ENCODE results near the gene TNFSF9. TPM values are rescaled to one million over a fixed set of nuclear protein-coding genes. Genes with fewer than 3 reads are reported as not detected.

TNFSF9 gene
- polyA plus RNA-seq, 2 of the 4 experiments (the other 2 are of a cell fraction): 6.3 to 15.9 TPM

DNA sequence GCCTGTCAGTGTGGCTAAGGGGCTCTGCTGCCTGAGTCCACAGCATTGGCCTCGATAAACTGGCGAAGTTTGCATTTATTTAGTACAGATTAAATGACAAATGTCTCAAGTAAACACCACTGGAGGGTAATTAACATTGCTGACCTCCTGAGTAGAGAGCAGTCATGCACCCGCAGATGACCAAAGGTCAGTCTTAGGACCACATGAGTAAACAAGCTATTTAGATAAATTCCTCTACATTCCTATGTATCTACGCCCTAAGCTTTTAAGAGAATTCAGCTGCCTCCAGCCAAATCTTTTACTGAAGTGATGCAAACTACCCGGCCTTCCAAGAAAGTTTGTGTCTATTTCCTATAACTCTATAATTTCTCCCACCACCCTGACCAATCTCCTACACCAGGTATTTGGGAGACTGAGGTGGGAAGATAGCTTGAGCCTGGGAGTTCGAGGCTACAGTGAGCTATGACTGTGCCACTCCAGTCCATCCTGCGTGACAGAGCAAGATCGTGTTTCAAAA, 37.2 kb downstream of the TNFSF9 start:
- FAIRE-seq (no peak), ATAC-seq (peak in 1 of 2 experiments; percentile 63; a peak in 4 of 6 replicates), DNase-seq (ENCODE audit: low read depth in 1 of 2, low spot score in 1 of 2) (peak in 1 of 2 experiments; percentile 59)
- Histone ChIP-seq H3K4me3 (no peak overlapping the region), H3K27ac (peak overlapping the region; percentile 50 to 59), H3K4me1 (peaks cover 16% of the 10 kb centered on the region), H3K4me2 (peak overlapping the region; percentile 68), H3K9me3 (peaks cover 12% of the 10 kb centered on the region)
- ChIA-PET CTCF (interaction anchor here (1.6 kb wide), 1 partner anchor 16 kb away, joined by 4 read pairs; no protein-coding TSS in a partner anchor), POLR2A (no interaction called here)
- WGBS (ENCODE audit: missing lambda C conversion rate): 7% methylated on average over 8 of the region's 8 CpGs
- TF ChIP-seq GATA3 (IDR thresholded peaks at IDR 0.05; ENCODE audit: borderline replicate concordance): peak; percentile 52; the same call in 1 of the 2 replicates
- TF ChIP-seq POLR2AphosphoS2 (conservative IDR thresholded peaks at IDR 0.05; ENCODE audit: low read length): no peak
- 0 out of 5 replicates have a peak, but pooled peaks of 1 of the 2 experiments have one; percentile 35 for TF ChIP-seq JUN (IDR thresholded peaks at IDR 0.05)
- TF ChIP-seq, protein P1, sequence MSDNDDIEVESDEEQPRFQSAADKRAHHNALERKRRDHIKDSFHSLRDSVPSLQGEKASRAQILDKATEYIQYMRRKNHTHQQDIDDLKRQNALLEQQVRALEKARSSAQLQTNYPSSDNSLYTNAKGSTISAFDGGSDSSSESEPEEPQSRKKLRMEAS (IDR thresholded peaks at IDR 0.05): no peak
- peak in 1 of 2 experiments; percentile 49; a peak in 1 of 5 replicates for TF ChIP-seq EP300 (IDR thresholded peaks at IDR 0.05)
- TF ChIP-seq FOSL2 (IDR thresholded peaks at IDR 0.05): no peak
- 0 out of 2 replicates have a peak, but pooled peaks have one; percentile 27 for TF ChIP-seq FOSL2 (CRISPR knock-in tag; IDR thresholded peaks at IDR 0.05)
- no peak for TF ChIP-seq TFCP2L1 (CRISPR knock-in tag; IDR thresholded peaks at IDR 0.05)

- FAIRE-seq (no peak), ATAC-seq (no peak), DNase-seq (ENCODE audit: low read depth in 1 of 2, low spot score in 1 of 2) (no peak)
- Histone ChIP-seq H3K9me3 (peaks cover 12% of the 10 kb centered on the region), H3K27ac (peak overlapping the region; percentile 50 to 59), H3K4me2 (peak overlapping the region; percentile 68), H3K4me1 (peaks cover 16% of the 10 kb centered on the region), H3K4me3 (no peak overlapping the region)
- WGBS (ENCODE audit: missing lambda C conversion rate): 45% methylated on average over 3 of the region's 3 CpGs
- ChIA-PET CTCF (interaction anchor here (1.1 to 1.5 kb wide), 2 partner anchors 17 to 64 kb away, joined by 3 to 5 read pairs; no protein-coding TSS in a partner anchor), POLR2A (interaction anchor here (0.6 to 1.5 kb wide), 2 partner anchors 12 to 38 kb away, joined by 3 read pairs; partner anchors contain the start of gene TNFSF9)
- TF ChIP-seq HDAC2 (IDR thresholded peaks at IDR 0.05) (no peak), ZSCAN20 (CRISPR knock-in tag; IDR thresholded peaks at IDR 0.05) (no peak)
- TF ChIP-seq, protein P2, sequence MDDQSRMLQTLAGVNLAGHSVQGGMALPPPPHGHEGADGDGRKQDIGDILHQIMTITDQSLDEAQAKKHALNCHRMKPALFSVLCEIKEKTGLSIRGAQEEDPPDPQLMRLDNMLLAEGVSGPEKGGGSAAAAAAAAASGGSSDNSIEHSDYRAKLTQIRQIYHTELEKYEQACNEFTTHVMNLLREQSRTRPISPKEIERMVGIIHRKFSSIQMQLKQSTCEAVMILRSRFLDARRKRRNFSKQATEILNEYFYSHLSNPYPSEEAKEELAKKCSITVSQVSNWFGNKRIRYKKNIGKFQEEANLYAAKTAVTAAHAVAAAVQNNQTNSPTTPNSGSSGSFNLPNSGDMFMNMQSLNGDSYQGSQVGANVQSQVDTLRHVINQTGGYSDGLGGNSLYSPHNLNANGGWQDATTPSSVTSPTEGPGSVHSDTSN (IDR thresholded peaks at IDR 0.05): no peak
Measured at GRCh38 chr19:6568816-6569215, 38.0 kb downstream of the TNFSF9 start.

DNA sequence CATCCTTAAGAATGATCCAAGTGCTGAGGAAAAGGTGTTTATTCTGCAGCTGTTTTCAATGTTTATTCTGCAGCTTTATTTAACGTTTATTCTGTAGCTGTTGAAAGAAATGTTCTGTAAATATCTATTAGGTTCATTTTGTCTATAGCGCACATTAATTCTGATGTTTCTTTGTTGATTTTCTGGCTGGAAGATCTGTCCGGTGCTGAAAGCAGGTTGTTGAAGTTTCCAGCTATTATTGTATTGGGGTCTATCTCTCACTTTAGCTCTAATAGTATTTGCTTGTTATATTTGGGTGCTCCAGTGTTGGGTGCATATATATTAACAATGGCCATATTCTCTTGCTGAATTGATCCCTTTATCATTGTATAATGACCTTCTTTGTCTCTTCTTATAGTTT, 39.9 kb downstream of the TNFSF9 start:
- DNase-seq (ENCODE audit: low read depth in 1 of 2, low spot score in 1 of 2) (no peak), FAIRE-seq (no peak), ATAC-seq (no peak)
- TF ChIP-seq, protein P2 (IDR thresholded peaks at IDR 0.05): no peak
- TF ChIP-seq REST (IDR thresholded peaks at IDR 0.05): peak; percentile 56; the same call in 1 of the 2 replicates
- H3K4me3 ChIP-seq: no peak overlapping the region
- WGBS (ENCODE audit: missing lambda C conversion rate): 37% methylated on average over 3 of the region's 3 CpGs
- H3K4me2 ChIP-seq: no peak overlapping the region
- POLR2A ChIA-PET: interaction anchor here (1.1 kb wide), 1 partner anchor 40 kb away, joined by 3 read pairs; the partner anchor contains the start of gene TNFSF9
- peaks cover 12% of the 10 kb centered on the region; the same call in 2 of the 3 replicates for H3K9me3 ChIP-seq
- peaks cover 16% of the 10 kb centered on the region for H3K4me1 ChIP-seq
- H3K27ac ChIP-seq: no peak overlapping the region
- CTCF ChIA-PET: interaction anchor here (0.6 to 2.0 kb wide), 3 partner anchors 9 to 63 kb away, joined by 3 to 4 read pairs (median 4); no protein-coding TSS in a partner anchor
